Prostate gland (tissue), 2 donors: ENCODE data around the gene DCAF11. TPM values are rescaled to one million over a fixed set of nuclear protein-coding genes. Genes with fewer than 3 reads are reported as not detected.

Source experiments
- DNase-seq: peaks from one replicate; pipeline ENCODE4 v3.0.0-alpha.2; 2019; ENCODE audit warnings: low spot score
- H3K27ac ChIP-seq, 2 donors: fragments of 200-600 bp; sonication (generic); 2 replicates each; pipeline ENCODE4 v1.5.1; 2017 to 2019
- H3K27me3 ChIP-seq: fragments of 200-600 bp; sonication (generic); replicated peaks from 2 replicates; pipeline ENCODE4 v1.5.1; 2019; ENCODE audit not compliant: insufficient read depth
- H3K36me3 ChIP-seq, 2 donors: fragments of 200-600 bp; sonication (generic); 1 replicate in 1 of 2; 2 replicates in 1 of 2; pipeline versions ENCODE4 v1.5.1 to v1.8.1; 2017 to 2019
- H3K4me1 ChIP-seq: fragments of 200-600 bp; sonication (generic); replicated peaks from 2 replicates; pipeline ENCODE4 v1.5.1; 2019
- H3K4me3 ChIP-seq, 2 donors: fragments of 200-600 bp; sonication (generic); 2 replicates each; pipeline ENCODE4 v1.5.1; 2017 to 2019
- H3K9me3 ChIP-seq: fragments of 200-600 bp; sonication (generic); 2 replicates; pipeline ENCODE4 v1.5.1; 2017
- CTCF ChIP-seq, 4 experiments: fragments of 200-600 bp in 2 of 4; fragments of 450-650 bp in 2 of 4; sonication (generic) in 2 of 4; IDR thresholded peaks; 1 replicate in 3 of 4; 2 replicates in 1 of 4; pipeline ENCODE4 v1.5.1; 2016 to 2019; ENCODE audit warnings: antibody characterized with exemption in 4 of 4, mild to moderate bottlenecking in 2 of 4, moderate library complexity in 2 of 4
- POLR2A ChIP-seq: fragments of 450-650 bp; IDR thresholded peaks from one replicate; pipeline ENCODE4 v1.6.1; 2016; ENCODE audit warnings: antibody characterized with exemption, mild to moderate bottlenecking
- POLR2AphosphoS5 ChIP-seq: sonication (generic); formaldehyde crosslinking; IDR thresholded peaks from one replicate; pipeline ENCODE4 v1.6.1; 2017; ENCODE audit warnings: antibody characterized with exemption
- WGBS: methylation state at CpG from one replicate; pipeline ENCODE4 v1.1.5; 2018; 5-methylcytosine and 5-hydroxymethylcytosine counted together
- intact Hi-C: fragments of 100-400 bp; cut with DNase I; formaldehyde crosslinking; loops from one replicate; pipeline ENCODE4 v1.14.2; 2022
- total RNA-seq, 2 donors: library from RNA; depleted of rRNA; stranded (reverse); fragments of >200 nt; gene quantifications; one replicate each; pipeline ENCODE4 v1.1.0, GENCODE V29; 2016

Gene DCAF11
- total RNA-seq, 2 donors from 2014 or later: 111 to 115 TPM

GRCh38 chr14:24121210-24121609 is 6.6 kb downstream of the DCAF11 start:
- DNase-seq: no peak

GRCh38 chr14:24122416-24122815 is 7.8 kb downstream of the DCAF11 start:
- no peak overlapping the region for H3K27ac ChIP-seq
- WGBS: 87% methylated on average over 4 of the region's 4 CpGs

More at GRCh38 chr14:24121210-24121609, 6.6 kb downstream of the DCAF11 start:
- Histone ChIP-seq H3K27me3 (no peaks in the 10 kb centered on the region), H3K4me3 (no peak overlapping the region), H3K36me3 (peaks cover 16 to 44% of the 10 kb centered on the region in 2 donors), H3K9me3 (no peaks in the 10 kb centered on the region), H3K4me1 (peaks cover 4% of the 10 kb centered on the region), H3K27ac (no peak overlapping the region)
- intact Hi-C loops: no loop called here
- 92% methylated on average over 8 of the region's 8 CpGs for WGBS
- no peak for TF ChIP-seq CTCF (IDR thresholded peaks at IDR 0.05)
- TF ChIP-seq POLR2AphosphoS5: no peak
- TF ChIP-seq POLR2A: no peak

GRCh38 chr14:24122898-24123297 is 8.3 kb downstream of the DCAF11 start:
- no peak for DNase-seq
- Histone ChIP-seq H3K4me3 (no peak overlapping the region), H3K27ac (no peak overlapping the region), H3K4me1 (no peaks in the 10 kb centered on the region), H3K9me3 (no peaks in the 10 kb centered on the region), H3K27me3 (no peaks in the 10 kb centered on the region), H3K36me3 (peaks cover 16 to 44% of the 10 kb centered on the region in 2 donors)
- TF ChIP-seq POLR2AphosphoS5: no peak
- no peak for TF ChIP-seq POLR2A
- no peak for TF ChIP-seq CTCF (IDR thresholded peaks at IDR 0.05)
- WGBS: 91% methylated on average over 8 of the region's 8 CpGs
- intact Hi-C loops: no loop called here

More at GRCh38 chr14:24122416-24122815, 7.8 kb downstream of the DCAF11 start:
- H3K36me3 ChIP-seq: peaks cover 16 to 44% of the 10 kb centered on the region in 2 donors
- H3K4me3 ChIP-seq: no peak overlapping the region
- H3K9me3 ChIP-seq: no peaks in the 10 kb centered on the region
- H3K4me1 ChIP-seq: no peaks in the 10 kb centered on the region
- no peak for TF ChIP-seq CTCF (IDR thresholded peaks at IDR 0.05)
- TF ChIP-seq POLR2AphosphoS5: no peak
- TF ChIP-seq POLR2A: no peak
- intact Hi-C loops: no loop called here
- DNase-seq: no peak
- H3K27me3 ChIP-seq: no peaks in the 10 kb centered on the region

GRCh38 chr14:24123424-24124417 is 9.1 kb downstream of the DCAF11 start:
- TF ChIP-seq POLR2AphosphoS5: no peak
- no peak for TF ChIP-seq POLR2A
- TF ChIP-seq CTCF (IDR thresholded peaks at IDR 0.05): no peak

More at GRCh38 chr14:24123424-24124417, 9.1 kb downstream of the DCAF11 start:
- H3K27me3 ChIP-seq: no peaks in the 10 kb centered on the region
- no peaks in the 10 kb centered on the region for H3K9me3 ChIP-seq
- no peak overlapping the region for H3K27ac ChIP-seq
- intact Hi-C loops: no loop called here
- H3K4me1 ChIP-seq: no peaks in the 10 kb centered on the region
- DNase-seq: no peak
- WGBS: 78% methylated on average over 9 of the region's 9 CpGs
- no peak overlapping the region for H3K4me3 ChIP-seq
- H3K36me3 ChIP-seq: peaks cover 13 to 40% of the 10 kb centered on the region in 2 donors
